ENCODE data around the gene NLGN1. TPM values are rescaled to one million over a fixed set of nuclear protein-coding genes. Genes with fewer than 3 reads are reported as not detected.

NLGN1 gene
- total RNA-seq, 1 experiment from 2014 or later: 5.2 TPM

DNA sequence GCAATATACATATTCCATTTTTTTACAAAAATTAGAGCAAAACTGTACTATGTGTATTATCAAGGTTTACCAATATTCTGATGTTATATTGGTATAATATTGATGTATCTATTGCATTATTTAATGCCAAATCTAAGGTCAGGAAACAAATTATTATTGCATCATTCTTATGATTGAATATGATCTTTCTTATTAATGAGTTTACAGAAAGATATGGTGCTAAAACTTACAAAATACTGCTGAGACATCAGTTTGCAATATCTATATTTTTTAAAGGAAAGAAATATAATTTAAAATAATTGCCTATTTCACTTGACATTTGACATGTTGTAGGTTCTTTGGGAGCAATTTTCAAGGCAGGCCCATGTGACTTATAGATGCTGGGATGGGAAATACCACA, 357.6 kb downstream of the NLGN1 start:
- Mint-ChIP-seq H3K27ac (no peak overlapping the region), H3K36me3 (ENCODE audit: insufficient read depth in 1 of 3, low read depth in 3 of 3) (no peaks in the 10 kb centered on the region), H3K4me3 (no peak overlapping the region), H3K27me3 (ENCODE audit: low read depth) (no peaks in the 10 kb centered on the region), H3K9me3 (no peaks in the 10 kb centered on the region; a peak in 1 of 5 replicates), H3K4me1 (peaks cover 3 to 7% of the 10 kb centered on the region in 2 experiments; a peak in 3 of 4 replicates)
- Histone ChIP-seq H4K91ac (ENCODE audit: insufficient read length, low read depth, low read length) (no peak overlapping the region), H3K18ac (ENCODE audit: insufficient read length, low read depth, low read length) (no peak overlapping the region), H3T11ph (ENCODE audit: low read length) (no peak overlapping the region), H3K9ac (ENCODE audit: extremely low read depth, insufficient read length, low read length) (no peak overlapping the region), H3K14ac (ENCODE audit: insufficient read depth, low read length) (no peak overlapping the region), H3K4me1 (ENCODE audit: insufficient read depth, low read length) (no peaks in the 10 kb centered on the region), H4K5ac (ENCODE audit: insufficient read length, low read depth, low read length) (no peak overlapping the region), H2BK12ac (ENCODE audit: insufficient read length, low read depth, low read length) (no peak overlapping the region), H2BK5ac (ENCODE audit: insufficient read length, low read length) (no peak overlapping the region), H3K27me3 (ENCODE audit: insufficient read depth, low read length) (no peaks in the 10 kb centered on the region), H2BK20ac (ENCODE audit: low read depth, low read length, poor library complexity, severe bottlenecking) (no peak overlapping the region), H2AK5ac (ENCODE audit: insufficient read length, low read length) (no peak overlapping the region), H2BK15ac (ENCODE audit: low read depth, low read length) (no peak overlapping the region), H3K4ac (ENCODE audit: low read depth, low read length) (no peak overlapping the region), H3K56ac (ENCODE audit: insufficient read length, low read depth, low read length) (no peak overlapping the region), H3K4me2 (ENCODE audit: insufficient read depth, insufficient read length, low read length) (no peak overlapping the region), H3K23me2 (ENCODE audit: insufficient read length, low read depth, low read length, poor library complexity, severe bottlenecking) (no peaks in the 10 kb centered on the region), H3K27ac (ENCODE audit: insufficient read length, low read depth, low read length) (no peak overlapping the region), H4K20me1 (ENCODE audit: control insufficient read depth, insufficient read depth, insufficient read length) (no peaks in the 10 kb centered on the region), H2BK120ac (ENCODE audit: low read depth, low read length, poor library complexity, severe bottlenecking) (no peak overlapping the region), H3K9me3 (ENCODE audit: control insufficient read depth, low read depth, low read length) (no peaks in the 10 kb centered on the region), H3K79me1 (ENCODE audit: insufficient read depth, low read depth, low read length, poor library complexity, severe bottlenecking) (no peaks in the 10 kb centered on the region), H3K79me2 (ENCODE audit: insufficient read depth, low read length) (no peaks in the 10 kb centered on the region), H4K8ac (replicated peaks; ENCODE audit: insufficient read length, low read depth, low read length) (no peak overlapping the region), H3K23ac (ENCODE audit: insufficient read length, low read depth, low read length) (no peak overlapping the region), H2AFZ (ENCODE audit: low read length) (no peak overlapping the region)
- TF ChIP-seq, protein P1, sequence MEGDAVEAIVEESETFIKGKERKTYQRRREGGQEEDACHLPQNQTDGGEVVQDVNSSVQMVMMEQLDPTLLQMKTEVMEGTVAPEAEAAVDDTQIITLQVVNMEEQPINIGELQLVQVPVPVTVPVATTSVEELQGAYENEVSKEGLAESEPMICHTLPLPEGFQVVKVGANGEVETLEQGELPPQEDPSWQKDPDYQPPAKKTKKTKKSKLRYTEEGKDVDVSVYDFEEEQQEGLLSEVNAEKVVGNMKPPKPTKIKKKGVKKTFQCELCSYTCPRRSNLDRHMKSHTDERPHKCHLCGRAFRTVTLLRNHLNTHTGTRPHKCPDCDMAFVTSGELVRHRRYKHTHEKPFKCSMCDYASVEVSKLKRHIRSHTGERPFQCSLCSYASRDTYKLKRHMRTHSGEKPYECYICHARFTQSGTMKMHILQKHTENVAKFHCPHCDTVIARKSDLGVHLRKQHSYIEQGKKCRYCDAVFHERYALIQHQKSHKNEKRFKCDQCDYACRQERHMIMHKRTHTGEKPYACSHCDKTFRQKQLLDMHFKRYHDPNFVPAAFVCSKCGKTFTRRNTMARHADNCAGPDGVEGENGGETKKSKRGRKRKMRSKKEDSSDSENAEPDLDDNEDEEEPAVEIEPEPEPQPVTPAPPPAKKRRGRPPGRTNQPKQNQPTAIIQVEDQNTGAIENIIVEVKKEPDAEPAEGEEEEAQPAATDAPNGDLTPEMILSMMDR (conservative IDR thresholded peaks at IDR 0.05): no peak
- no peak for DNase-seq

Measured in H9 (cell line).